ENCODE measurements around the gene GPR34. TPM values are rescaled to one million over a fixed set of nuclear protein-coding genes. Genes with fewer than 3 reads are reported as not detected.

Gene GPR34
- total RNA-seq, 6 experiments from 2014 or later = 1.8 to 3.8 (median 3.2) TPM

DNA sequence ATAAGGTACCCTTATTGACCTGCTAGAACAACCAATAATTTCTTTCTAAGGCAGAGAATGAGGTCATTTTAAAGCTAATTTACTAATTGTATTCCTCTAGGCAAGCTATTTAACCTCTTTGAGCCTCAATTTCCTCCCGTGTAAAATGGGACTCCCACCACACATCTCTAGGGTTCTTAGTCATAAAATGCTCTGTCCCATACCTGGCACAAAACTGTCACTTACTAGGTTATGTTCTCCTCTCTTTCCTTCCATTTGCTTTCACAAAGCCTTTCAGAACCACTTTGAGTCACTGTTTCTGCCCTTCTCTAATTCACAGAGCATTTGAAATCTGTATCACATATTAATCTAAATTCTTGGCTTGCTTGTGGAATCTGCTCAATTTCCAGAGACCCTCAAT, 32.8 kb downstream of the GPR34 start:
- no peaks in the 10 kb centered on the region for H3K9me3 ChIP-seq
- WGBS (ENCODE audit: insufficient coverage, low coverage, low lambda C conversion rate, missing lambda C conversion rate) = 40% methylated on average over 1 of the region's 1 CpG
- intact Hi-C loops (cut with DNase I) = no loop called here

DNA sequence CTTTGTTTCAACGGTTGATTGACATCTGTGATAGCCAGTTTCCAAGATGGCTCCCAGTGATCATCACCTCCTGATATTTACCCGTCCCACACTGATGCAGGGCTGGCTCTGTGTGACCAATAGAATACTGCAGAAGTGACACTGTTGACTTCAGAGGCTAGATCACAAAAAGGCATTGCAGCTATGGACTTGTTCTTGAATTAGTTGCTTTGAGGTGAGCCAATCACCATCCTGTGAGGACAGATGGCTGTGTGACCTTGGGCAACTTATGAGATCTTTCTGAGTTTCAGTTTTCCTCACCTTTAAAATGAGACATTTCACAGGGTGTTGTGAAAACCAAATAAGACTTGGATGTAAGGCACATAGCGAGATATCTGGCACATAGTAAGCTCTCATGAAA, 33.4 kb downstream of the GPR34 start:
- no peak for DNase-seq
- Histone ChIP-seq H3K27ac (no peak overlapping the region), H3K4me3 (no peak overlapping the region), H3K4me1 (no peaks in the 10 kb centered on the region), H3K27me3 (no peaks in the 10 kb centered on the region), H3K9me3 (no peaks in the 10 kb centered on the region), H3K36me3 (no peaks in the 10 kb centered on the region)
- 51% methylated on average over 3 of the region's 3 CpGs for WGBS (ENCODE audit: insufficient coverage, low coverage, low lambda C conversion rate, missing lambda C conversion rate)
- no peak for ATAC-seq
- TF ChIP-seq, protein P1, sequence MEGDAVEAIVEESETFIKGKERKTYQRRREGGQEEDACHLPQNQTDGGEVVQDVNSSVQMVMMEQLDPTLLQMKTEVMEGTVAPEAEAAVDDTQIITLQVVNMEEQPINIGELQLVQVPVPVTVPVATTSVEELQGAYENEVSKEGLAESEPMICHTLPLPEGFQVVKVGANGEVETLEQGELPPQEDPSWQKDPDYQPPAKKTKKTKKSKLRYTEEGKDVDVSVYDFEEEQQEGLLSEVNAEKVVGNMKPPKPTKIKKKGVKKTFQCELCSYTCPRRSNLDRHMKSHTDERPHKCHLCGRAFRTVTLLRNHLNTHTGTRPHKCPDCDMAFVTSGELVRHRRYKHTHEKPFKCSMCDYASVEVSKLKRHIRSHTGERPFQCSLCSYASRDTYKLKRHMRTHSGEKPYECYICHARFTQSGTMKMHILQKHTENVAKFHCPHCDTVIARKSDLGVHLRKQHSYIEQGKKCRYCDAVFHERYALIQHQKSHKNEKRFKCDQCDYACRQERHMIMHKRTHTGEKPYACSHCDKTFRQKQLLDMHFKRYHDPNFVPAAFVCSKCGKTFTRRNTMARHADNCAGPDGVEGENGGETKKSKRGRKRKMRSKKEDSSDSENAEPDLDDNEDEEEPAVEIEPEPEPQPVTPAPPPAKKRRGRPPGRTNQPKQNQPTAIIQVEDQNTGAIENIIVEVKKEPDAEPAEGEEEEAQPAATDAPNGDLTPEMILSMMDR (IDR thresholded peaks at IDR 0.05) = no peak
- TF ChIP-seq POLR2A (IDR thresholded peaks at IDR 0.05) = no peak
- intact Hi-C loops (cut with DNase I) = no loop called here

More for the DNA sequence above, 32.8 kb downstream of the GPR34 start:
- no peak overlapping the region for H3K27ac ChIP-seq
- no peak for DNase-seq
- no peaks in the 10 kb centered on the region for H3K27me3 ChIP-seq
- H3K4me1 ChIP-seq = no peaks in the 10 kb centered on the region
- H3K4me3 ChIP-seq = no peak overlapping the region
- no peak for ATAC-seq
- H3K36me3 ChIP-seq = no peaks in the 10 kb centered on the region
- no peak for TF ChIP-seq POLR2A (IDR thresholded peaks at IDR 0.05)
- TF ChIP-seq, protein P1 (IDR thresholded peaks at IDR 0.05) = no peak

DNA sequence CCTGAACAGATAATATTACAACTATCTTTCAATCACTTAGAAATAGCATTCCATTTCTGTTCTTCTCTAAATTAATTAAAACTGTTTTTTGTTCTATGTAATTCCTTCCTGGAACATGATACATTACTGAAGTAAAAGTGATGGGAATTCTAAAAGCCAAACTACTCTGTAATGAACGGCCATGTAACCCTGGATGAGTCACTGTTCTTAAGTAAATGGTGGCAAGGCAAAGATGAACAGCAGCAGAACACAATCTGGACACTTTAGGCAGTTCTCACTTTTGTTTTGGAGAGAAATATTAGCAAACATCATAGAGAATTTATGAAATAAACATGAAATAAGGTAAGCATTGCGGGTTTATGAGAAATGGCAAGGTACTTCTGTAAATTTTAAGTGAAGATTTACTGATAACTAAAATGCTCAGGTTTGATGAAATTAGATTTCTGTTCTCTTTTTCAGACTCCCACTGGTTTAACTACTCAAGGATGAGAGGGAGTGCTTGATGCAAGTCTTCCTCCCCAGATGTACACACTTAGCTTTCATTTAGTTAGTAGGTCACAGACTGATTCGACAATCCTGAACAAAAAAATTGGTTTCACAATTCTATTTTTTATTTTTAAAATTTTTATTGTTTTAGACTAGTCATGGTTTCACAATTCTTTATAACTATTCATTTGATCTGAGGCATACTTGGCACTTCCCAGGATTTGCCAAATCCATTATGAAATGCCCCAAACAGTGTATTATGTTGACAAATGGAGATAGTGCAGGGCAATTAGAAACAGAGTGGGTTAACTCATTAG, 34.2 kb downstream of the GPR34 start:
- no peak overlapping the region for H3K27ac ChIP-seq
- DNase-seq = no peak
- TF ChIP-seq, protein P1 (IDR thresholded peaks at IDR 0.05) = no peak
- no peak for TF ChIP-seq POLR2A (IDR thresholded peaks at IDR 0.05)
- peak in 3 of 4 donors; percentile 34 to 62 (median 51) for ATAC-seq
- no peaks in the 10 kb centered on the region for H3K4me1 ChIP-seq
- WGBS (ENCODE audit: insufficient coverage, low coverage, low lambda C conversion rate, missing lambda C conversion rate) = 58% methylated on average over 3 of the region's 3 CpGs
- intact Hi-C loops (cut with DNase I) = no loop called here
- H3K36me3 ChIP-seq = no peaks in the 10 kb centered on the region
- no peaks in the 10 kb centered on the region for H3K9me3 ChIP-seq
- H3K4me3 ChIP-seq = no peak overlapping the region
- H3K27me3 ChIP-seq = no peaks in the 10 kb centered on the region

DNA sequence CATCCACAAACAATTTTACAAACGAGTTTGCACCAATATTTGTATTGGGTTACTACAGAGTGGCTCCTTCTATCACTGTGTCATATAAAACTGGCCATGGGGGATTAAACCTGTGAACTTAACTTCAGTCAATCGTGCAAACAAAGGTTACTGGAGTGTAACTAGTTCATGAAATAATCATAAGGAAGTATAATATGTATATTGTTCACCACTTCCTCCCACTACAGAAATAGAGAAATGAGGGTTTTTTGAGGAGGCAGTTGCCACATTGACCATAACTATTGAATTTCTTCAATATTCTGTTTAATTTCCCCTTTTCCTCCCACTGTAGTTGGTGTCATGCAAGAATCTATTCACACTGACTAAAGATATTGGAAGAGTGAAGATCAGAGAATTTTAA, 35.1 kb downstream of the GPR34 start, which contains the start of gene GPR82:
TSS of gene GPR82 (plus strand) at position 356 of the 400 bp plus-strand sequence. CDS start 2,846 bp downstream, outside the sequence.
- no peak within 1 kb of the TSS for H3K27ac ChIP-seq
- no peaks in the 10 kb centered on the region for H3K4me1 ChIP-seq
- peak in 1 of 4 donors; percentile 28 for ATAC-seq
- 18% methylated on average over 2 of the region's 2 CpGs for WGBS (ENCODE audit: insufficient coverage, low coverage, low lambda C conversion rate, missing lambda C conversion rate)
- H3K4me3 ChIP-seq = no peak within 1 kb of the TSS
- TF ChIP-seq POLR2A (IDR thresholded peaks at IDR 0.05) = no peak
- TF ChIP-seq, protein P1 (IDR thresholded peaks at IDR 0.05) = no peak
- no peak for DNase-seq
- H3K9me3 ChIP-seq = no peaks in the 10 kb centered on the region
- no peaks in the 10 kb centered on the region for H3K36me3 ChIP-seq
- H3K27me3 ChIP-seq = no peaks in the 10 kb centered on the region
- intact Hi-C loops (cut with DNase I) = no loop called here

Measured in right lobe of liver (tissue), 6 donors.